GM12892 (cell line): Measurements from ENCODE around the gene KIF11.

ENCODE experiments used
- DNase-seq: peaks from one replicate; pipeline ENCODE4 v3.0.0; 2011; ENCODE audit not compliant: insufficient read length
- FAIRE-seq: peaks from 2 replicates; lab custom pipeline; 2011; peaks lifted over from hg19 to GRCh38; lab: Jason Lieb, UNC
- POLR2A ChIP-seq: IDR thresholded peaks from 2 replicates; pipeline ENCODE4 v1.6.1; 2011; ENCODE audit warnings: low read depth, low read length, control low read depth
- POLR2AphosphoS5 ChIP-seq: IDR thresholded peaks from 2 replicates; pipeline ENCODE4 v1.6.1; 2011; ENCODE audit warnings: low read depth, low read length, control low read depth
- TAF1 ChIP-seq: IDR thresholded peaks from 2 replicates; pipeline ENCODE4 v1.6.1; 2011; ENCODE audit warnings: low read depth, mild to moderate bottlenecking, control low read depth, low read length, borderline replicate concordance

The KIF11 gene

DNA sequence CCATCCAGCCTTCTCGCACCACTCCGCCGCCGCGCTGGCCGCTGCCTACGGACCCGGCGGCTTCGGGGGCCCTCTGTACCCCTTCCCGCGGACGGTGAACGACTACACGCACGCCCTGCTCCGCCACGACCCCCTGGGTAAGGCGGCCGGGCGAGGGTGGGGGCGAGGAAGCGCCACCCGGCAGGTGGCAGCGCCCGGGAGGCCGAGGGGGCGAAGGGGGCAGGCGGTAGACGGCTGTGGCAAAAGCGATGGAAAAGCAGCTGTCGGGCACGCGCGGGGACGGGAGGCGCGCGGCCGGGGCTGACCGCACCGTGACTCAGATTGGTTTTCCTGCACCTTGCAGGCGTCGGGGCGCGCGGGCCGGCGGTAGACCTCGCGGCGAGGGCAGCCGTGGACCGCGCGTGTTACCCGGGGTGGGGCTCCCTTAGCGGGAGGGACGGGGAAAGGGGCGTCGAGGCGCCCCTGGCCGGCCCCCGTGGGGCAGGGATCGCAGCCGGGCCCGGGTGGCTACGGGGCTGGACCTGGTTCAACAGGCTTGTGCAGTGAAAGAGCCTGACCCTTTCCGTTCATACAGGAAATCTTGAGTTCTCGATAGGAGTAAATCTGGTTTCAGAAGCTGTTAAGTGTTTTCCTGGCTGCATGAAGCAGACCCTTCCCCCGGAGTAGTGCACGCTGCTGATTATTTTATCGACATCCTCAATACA, 97.4 kb downstream of the KIF11 start:
- TF ChIP-seq POLR2AphosphoS5, result no peak
- no peak for TF ChIP-seq POLR2A
- no peak for TF ChIP-seq TAF1
- FAIRE-seq (peak; percentile 60), DNase-seq (no peak)

DNA sequence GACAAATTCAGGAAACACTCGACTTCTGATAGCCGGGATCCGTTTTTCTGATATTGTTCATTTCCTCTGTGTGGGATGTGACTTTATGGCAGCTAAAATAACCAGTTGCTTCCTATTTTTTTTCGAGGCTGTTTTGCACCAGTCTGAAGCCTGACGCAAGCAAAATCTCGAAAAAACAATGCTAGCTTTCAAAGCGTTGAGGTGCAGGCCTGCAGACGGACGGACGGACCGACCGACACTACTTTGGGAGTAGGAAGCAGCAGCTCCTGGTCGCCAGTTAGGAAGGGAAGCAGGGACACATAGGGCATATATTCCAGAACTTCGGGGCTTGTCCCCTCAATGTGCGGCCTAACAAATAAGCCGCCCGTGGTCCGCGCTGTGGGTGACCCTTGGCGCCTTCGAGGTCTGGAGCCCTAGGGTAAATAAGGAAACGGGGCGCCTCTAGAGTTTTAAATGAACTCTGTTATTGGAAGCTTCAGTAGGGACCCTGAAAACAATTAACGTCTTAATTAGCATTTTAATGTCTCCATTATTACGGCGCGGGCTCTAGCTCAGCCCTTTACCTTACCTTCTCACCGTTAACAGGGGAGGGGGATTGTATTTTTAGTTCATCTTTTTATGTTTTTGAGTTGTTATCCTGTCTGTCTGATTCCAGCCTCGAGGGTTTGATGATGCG, 98.1 kb downstream of the KIF11 start:
- FAIRE-seq, result peak; percentile 68

DNA sequence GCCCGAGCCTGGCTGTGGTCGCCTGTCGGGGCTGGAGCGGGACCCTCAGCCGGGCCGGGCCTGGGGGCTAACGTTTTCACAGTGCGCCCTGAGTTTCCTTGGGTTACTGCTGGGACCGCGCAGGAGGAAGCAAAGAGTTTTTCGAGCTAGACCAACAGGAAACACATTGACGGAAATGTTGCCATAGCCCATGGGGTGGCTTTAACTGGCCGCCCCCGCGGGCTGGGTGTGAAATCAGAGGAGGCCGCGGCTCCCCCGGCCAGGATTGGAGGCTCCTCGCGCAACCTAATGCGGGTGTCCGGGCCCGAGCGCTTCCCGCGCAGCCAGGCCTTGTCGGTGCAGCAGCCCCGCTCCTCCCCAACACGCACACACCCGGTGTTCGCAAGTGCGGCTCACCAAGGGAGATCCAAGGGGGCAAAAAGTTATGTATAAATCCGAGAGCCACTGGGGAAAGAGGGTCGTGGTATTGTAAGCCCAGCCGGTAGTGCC, 98.7 kb downstream of the KIF11 start:
- no peak for DNase-seq
- TF ChIP-seq POLR2A, result no peak
- TF ChIP-seq TAF1, result no peak
- no peak for TF ChIP-seq POLR2AphosphoS5
- peak; percentile 51 for FAIRE-seq

More for the DNA sequence above, 98.1 kb downstream of the KIF11 start:
- TF ChIP-seq TAF1, result no peak
- no peak for TF ChIP-seq POLR2AphosphoS5
- no peak for DNase-seq

DNA sequence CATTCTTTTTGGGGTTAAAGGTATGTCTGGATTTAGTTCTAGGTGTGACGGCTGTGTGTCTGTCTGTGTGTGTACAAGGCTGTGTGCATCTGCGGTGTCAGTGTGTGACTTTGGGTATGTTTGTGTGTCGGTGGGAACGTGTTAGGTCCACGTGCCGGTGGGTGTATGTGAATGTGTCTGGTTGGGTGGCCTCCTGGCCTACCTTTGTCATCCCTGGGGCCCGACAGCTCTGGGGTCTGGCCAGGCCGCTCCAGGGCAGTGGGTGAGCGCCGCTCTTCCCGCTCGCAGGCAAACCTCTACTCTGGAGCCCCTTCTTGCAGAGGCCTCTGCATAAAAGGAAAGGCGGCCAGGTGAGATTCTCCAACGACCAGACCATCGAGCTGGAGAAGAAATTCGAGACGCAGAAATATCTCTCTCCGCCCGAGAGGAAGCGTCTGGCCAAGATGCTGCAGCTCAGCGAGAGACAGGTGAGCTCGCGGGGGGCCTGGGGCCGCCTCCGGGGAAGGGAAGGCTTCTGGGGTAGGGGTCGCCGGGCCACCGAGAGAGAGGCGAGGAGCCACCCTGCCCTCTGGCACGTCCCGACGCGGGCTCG, 99.2 kb downstream of the KIF11 start:
- no peak for TF ChIP-seq POLR2A
- no peak for TF ChIP-seq TAF1
- no peak for TF ChIP-seq POLR2AphosphoS5
- FAIRE-seq (peak; percentile 75), DNase-seq (no peak)

DNA sequence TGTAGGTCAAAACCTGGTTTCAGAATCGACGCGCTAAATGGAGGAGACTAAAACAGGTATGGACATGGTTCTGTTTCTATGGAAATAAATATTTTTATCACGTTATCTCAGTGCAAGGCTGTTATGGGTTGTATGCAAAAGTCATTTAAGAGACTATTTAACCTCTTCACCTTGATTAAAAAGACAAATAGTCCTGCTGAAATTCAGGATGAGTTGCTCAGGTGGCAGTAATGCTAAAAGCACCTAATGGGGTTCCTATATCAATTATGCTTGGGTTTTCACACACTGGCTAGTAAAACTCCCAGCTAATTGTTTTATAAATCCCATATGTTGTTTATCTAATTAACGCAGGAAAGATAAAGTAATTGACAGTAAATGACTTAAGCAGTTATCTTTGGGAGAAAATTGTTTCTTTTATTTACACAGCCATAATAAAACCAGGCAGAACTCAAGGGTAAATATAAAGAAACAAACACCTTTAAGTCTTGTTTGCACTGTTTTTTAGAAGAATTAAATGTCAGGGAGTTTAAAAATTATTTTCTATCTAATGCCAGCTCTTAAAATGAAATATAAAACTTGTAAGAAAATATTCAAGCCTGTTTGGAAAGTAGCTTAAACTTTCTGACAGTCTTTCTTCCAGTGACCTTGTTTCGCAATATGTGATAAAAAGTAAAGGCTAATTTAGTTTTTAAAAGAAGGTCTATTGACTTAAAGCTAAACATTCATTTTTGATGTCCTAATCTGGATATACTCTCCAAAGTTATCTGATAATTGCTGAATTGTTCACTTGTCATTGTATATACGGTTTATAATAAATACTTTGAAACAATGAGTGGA, 100.0 kb downstream of the KIF11 start:
- FAIRE-seq, result no peak

DNA sequence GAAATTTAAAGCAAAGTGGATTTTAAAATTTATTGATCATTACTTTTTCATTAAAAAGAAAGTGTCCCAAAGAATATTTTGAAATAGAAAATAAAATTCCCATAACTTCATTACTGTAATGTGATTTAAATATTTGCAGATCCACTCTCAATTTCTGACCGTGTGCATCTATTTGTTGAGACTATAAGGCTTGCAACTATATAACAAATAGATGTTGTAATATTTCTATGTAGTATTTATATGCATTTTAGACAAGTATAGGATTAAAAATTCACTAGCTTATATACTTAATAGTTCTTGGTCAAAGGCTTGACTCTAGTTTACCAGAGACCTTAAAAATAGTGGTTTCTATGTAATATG, 100.6 kb downstream of the KIF11 start:
- DNase-seq, result no peak
- no peak for TF ChIP-seq POLR2AphosphoS5
- FAIRE-seq, result no peak

More for the DNA sequence above, 100.0 kb downstream of the KIF11 start:
- TF ChIP-seq TAF1 (no peak), POLR2A (no peak), POLR2AphosphoS5 (no peak)
- DNase-seq, result no peak

DNA sequence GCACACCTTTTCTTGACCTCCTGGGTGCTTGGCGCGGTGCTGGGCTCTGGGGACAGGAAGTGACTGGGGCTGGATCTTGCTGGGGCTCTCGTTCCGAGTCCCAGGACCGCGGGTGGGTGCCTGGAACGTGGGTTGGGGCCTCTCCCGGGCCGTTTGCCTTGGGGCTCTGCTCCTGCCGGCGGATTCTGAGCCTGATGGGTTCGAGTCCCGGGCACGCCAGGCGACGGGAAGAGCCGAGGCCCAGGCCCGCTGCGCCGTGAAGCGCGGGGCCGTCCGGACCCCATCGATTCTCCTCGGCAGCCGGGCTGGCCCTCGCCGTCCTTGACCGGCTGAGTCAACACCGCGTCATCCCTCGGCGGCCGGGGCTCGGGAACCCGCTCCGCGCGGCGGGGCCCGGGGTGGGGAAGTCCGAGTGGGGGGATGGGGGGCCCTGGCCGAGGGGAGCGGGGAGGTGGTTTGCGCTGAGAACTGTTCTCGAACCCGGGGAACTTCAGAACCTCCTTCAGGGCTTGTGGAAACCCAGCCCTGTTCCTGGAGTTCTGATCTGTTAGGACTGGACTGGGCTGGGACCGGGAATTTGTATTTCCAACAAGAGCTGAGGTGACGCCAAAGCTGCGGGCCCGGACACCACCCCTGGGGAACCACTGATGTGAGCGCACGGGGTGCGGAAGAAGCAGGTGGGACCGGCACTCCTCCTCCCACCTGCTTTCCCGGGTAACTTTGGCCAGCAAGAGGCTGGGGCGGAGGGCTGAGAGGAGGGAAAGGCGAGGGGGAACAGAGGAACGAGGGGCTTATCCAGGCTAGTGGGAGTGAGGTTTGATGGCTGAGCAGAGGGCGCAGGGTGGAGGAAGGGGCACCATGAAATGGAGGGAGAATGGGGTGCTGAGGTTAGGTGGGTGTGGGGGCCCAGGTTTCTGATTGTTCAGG, 103.0 kb downstream of the KIF11 start:
- FAIRE-seq (no peak), DNase-seq (no peak)
- no peak for TF ChIP-seq POLR2A
- TF ChIP-seq TAF1, result no peak
- no peak for TF ChIP-seq POLR2AphosphoS5

DNA sequence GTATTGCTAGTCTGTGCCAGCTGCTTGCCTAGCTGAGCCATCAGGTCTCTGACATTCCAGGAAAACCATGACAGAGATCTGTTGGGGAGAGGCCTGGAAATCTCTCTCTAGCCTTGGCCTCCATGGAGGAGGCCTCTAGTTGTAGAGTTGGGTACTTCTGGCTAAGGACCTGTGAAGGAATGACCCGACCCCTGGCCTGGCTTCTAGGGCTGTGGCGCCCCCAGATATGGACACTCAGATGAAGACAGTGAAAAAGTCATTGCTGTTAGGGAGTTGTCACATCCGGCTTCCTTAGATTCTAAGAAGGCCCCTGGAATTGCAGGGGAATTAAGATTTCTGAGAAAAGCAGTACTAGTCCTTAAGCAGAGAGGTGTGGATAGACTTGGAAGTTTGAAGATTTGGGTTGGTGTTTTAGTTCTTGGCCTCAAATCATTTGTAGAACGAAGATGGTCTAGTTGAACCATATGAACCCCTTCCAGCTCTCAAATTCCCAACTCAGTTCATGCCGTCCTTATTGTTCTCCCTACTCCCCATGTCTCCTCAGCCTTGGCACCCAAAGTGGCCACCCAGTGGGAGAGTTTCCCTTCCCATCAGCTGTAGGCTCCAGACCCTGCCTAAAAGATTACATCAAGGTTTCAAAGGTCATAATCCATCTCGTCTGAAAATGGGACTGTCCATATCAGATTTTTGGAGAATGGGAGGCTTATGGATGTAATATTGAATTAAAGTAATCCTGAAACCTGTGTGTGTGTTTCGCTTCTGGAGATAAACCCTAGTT, 103.9 kb downstream of the KIF11 start:
- DNase-seq, result no peak
- no peak for FAIRE-seq
- TF ChIP-seq POLR2A (no peak), TAF1 (no peak), POLR2AphosphoS5 (no peak)

DNA sequence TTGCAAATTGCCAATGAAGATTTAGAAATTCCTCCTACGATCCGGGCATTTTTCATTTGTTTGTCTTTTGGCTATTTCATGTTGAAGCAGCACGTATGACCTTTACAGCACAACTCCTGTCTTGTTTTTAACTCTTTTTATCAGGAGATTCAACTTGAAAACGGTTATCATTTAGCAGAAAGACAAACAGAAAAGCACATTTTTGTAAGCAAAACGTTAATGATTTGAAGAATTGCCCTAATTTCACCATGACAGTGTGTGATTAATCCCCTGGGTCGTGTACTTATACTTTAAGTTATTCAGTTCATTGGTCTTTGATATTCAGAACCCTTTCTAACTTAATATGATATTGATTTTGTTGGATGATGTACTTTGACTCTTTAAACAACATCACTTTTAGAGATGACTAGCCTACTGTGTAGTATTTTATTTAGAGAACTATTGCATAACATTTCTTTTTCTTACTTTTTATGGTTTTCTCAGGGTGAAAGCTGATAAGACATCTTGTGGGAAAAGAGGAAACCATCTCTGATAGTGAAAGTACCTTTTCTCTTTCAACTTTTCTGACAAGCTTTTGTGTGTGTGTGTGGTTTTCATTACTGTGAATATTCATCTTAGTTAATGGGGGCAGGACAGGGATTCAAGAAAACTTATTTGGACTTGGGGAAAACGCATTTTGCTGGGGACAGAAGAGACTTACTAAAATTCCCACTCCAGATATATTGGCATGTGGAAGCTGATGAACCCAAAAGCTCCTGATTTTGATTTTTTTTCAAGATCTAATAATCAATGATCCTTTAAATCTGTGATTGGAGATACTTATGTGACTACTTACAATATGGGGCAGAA, 105.0 kb downstream of the KIF11 start:
- DNase-seq, result no peak
- no peak for TF ChIP-seq TAF1
- TF ChIP-seq POLR2A, result no peak
- FAIRE-seq, result no peak

DNA sequence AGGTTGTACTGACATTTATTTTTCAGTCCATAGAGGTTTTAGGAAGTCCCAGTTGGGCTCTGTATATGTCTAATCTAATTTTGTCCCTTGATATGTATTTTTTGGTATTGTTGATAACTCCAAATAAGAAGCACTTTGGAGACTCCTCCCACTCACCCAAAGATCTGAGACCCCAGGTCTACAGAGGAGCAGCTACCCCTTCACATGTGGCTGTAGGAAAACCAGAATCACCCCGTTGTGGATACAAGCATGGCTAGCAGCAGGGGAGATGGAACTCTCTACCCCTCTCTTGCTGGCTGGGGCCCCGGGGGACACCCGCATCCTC, 106.2 kb downstream of the KIF11 start:
- DNase-seq, result no peak
- FAIRE-seq, result no peak
- TF ChIP-seq TAF1 (no peak), POLR2A (no peak), POLR2AphosphoS5 (no peak)
